GM18519 (cell line): Measurements from ENCODE around the gene CCDC188.

Source experiments
- ATAC-seq: cut with Tn5 transposase; IDR thresholded peaks from one replicate; pipeline ENCODE4 v1.9.1; 2021; ENCODE audit warnings: mild to moderate bottlenecking, moderate library complexity; ENCODE audit not compliant: unreplicated experiment, low FRiP score

The CCDC188 gene

DNA sequence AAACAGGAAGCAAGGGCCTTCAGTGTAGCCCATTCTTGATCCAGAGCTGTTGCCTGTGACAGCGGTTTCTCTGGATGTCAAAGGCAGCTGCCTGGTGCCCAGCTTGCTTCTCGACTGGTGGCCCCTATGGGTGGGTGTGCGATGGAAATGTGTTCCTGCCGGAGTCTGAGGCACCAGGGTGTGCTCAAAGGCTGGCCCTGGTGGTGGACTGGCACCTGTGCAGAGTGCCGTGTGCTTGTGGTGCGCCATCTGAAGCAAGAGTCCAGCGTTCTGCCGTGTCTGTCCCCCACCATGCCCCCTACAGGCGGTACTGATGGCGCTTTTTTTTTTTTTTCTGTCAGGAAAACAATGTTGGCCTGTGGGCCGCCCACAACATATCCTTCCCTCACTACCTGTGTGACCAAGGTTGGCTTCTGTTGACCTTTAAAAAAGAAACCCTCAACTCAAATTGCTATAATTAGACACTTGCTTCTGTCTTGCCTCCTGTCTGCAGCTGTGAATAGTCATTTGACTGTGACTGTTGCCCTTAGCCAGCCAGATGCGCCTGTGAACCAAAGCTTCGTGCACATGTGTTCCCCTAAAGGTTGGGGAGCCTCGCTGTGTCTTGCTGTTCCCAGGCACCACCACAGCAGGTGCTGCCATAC is 39.7 kb downstream of the CCDC188 start:
- no peak for ATAC-seq

DNA sequence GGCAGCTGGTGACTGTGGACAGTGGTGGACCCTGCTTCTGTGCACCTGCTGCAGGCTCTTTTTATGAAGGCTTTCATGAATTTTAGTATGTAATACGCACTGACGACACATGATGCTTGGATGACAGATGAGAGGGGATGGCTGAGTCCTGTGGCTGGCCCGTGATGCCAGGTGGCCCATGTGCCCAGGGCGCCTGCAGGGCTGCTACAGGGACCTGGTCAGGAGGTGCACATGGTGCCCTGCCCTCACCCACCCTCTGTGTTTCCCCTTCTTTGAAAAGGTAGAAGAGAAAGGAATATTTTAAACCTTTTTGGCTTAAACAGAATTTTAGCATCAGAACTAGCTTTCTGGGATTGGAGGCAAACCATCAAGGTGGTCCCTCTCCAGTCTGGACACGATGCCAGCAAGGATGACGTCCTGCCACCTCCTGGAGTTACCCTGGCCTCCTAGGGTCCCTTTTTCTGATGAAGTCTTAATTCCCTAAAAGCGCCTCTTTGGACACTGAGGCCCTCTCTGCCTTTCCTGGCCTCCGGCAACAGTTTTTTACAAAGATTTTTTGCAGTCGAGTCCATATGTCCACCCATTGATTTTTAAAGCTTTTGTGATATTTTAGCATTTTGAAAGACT is 40.4 kb downstream of the CCDC188 start:
- ATAC-seq, result no peak

DNA sequence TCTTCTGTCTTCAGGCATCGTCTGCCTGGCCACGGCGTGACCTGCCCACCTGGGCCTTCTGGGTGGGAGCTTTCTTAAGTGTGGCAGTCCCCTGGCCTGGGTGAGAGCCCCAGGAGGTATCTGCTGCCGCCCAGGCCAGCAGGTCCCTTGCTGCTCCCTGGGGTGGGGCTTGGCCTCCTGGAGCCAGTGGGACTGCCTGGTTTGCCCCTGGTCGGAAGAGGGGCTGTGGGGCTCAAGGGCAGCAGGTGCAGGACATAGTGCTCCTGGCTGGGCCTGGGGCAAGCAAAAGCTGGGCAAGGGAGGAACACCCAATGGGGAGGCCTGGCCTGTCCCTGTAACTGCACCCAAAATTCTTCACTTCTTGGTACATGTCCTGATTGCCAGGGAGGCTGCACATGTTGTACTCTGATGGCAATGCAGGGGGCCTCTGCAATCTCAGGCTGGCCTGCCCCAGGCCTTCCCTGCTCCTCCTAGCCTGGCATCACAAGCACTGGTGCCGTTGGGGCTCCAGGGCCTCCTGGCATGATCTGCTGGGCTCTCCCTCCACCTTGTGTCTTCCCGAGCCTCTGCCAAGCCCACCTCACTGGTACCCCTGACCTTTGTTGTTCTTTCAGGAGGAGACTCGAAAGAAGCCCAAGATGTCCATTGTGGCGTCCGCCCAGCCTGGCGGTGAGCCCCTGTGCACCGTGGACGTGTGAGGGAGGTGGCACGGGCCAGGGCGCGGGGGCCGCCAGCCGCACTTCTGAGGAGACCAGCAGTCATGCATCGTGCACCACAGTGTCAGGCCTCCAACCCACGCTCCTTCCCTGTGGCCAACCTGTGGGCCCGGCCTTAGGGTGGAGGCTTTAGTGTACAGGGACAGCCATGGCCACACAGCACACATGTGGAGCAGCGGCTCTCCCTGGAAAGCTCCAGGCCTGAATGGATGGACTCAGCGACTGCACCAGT is 41.2 kb downstream of the CCDC188 start:
- ATAC-seq, result no peak

DNA sequence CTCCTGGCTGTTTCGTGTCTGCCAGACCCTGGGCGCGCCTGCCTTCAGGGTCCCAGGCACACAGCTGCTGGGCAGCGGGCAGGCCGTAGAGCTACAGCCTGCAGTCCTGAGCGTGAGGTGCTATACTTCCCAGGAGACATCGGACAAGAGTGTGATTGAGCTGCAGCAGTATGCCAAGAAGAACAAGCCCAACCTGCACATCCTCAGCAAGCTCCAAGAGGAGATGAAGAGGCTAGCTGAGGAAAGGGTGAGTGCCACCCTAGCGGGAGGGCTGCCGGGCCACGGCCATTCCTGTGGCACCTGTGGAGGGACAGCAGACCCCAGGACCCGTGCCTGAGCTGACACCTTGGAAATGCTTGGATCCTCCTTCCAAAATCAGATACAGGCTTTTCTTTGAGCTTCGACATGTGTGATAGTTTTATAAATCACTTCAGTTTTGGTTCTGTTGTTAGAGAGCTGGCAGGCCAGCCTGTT is 42.1 kb downstream of the CCDC188 start:
- no peak for ATAC-seq

DNA sequence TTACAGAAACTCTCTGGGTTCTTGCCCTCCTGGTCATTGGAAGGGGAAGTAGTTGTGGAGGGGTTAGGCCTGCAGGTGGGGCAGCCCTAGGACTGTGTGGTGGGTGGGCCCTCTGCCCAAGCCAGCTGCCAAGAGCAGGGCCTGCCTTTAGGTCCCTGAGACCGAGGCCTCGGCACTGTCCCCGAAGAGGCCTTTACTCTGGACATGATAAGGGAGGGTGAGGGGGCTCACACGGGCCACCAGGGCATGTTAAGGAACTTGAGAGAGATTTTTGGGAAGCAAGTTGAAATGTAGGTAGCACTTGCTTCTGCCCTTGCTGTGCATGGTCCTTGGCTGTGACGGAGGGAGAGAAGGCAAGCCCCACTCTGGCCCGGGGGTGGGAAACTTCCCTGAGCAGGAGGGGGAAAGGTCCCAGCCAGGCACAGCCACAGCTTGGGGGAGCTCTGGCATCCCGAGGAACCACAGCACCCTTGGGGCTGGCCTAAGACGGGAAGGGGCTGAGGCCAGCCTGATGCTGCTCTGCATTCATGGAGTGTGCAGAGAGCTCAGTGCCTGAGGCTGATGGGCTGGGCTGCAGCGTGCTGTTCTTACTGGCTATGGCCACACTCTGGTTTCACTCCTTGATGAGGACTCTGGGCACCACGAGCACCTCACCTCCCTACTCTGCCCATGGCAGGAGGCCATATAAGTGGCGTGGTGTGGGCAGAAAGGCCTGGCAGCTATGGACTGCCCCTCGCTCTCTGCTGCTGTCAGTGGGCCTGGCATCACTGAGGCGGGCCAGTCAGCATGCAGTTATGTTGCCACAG is 42.7 kb downstream of the CCDC188 start:
- no peak for ATAC-seq

DNA sequence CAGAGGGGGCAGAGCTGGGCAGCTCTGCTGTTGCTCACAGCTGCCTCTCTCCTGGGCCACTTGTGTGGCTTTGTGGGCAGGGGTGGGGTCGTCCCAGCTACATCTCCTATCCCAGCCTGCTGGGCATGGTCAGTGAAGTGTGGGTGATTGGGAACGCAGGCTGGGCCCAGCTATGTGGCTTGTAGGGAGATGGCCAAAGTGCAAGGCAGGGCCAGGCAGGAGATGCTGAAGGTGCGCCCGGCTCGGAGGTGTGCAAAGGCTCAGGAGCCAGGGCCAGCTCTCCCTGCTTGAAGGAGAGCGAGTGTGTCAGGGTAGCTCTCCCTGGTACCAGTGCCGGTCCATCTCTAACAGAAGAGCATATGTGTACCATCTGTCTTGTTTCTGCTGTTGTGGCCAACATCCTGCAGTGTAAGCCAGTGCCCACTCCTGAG is 43.4 kb downstream of the CCDC188 start:
- no peak for ATAC-seq

DNA sequence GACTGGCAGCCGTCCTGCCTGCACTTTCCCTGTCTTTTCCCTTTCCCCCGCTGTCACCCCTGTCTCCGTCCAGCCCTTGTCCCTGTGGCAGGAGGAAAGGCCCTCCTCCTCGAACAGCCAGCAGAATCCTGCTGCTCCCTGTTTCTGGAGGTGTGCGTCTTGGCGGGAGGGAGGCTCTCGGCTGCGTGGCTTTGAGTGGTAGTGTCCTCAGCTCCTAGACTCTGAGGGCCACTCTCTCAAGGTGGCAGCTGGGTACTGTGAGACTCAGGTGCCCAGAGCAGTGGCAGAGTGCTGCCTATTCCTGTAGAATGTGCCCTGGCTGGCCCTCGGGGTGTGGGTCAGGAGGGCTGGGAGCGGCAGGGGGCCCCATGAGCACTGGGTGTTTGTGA is 44.0 kb downstream of the CCDC188 start:
- no peak for ATAC-seq

DNA sequence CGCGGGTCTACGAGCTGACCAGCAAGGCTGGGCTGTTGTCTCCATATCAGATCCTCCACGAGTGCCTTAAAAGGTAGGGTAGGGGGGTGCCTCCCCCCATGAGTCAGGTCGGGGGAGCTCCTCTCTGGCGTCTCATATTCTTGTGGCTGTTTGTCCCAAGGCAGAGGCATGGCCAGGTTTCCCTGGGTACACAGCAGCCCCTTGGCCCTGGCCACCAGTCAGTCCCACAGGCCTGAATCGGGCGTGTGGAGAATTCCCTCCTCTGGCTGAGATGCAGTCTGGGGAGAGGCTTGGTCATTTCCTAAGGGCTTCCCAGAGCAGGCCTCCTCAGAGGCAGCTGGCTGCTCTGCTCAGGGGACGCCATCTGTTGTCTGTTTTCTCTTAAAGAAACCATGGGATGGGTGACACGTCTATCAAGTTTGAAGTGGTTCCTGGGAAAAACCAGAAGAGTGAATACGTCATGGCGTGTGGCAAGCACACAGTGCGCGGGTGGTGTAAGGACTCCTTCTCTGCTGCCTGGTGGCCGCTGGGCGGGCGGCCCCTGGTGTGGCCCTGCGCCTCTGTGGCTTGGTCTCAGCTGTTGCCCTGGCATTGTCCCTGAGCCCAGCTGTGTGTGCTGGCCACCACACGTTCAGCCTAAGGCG is 44.5 kb downstream of the CCDC188 start:
- ATAC-seq, result no peak

DNA sequence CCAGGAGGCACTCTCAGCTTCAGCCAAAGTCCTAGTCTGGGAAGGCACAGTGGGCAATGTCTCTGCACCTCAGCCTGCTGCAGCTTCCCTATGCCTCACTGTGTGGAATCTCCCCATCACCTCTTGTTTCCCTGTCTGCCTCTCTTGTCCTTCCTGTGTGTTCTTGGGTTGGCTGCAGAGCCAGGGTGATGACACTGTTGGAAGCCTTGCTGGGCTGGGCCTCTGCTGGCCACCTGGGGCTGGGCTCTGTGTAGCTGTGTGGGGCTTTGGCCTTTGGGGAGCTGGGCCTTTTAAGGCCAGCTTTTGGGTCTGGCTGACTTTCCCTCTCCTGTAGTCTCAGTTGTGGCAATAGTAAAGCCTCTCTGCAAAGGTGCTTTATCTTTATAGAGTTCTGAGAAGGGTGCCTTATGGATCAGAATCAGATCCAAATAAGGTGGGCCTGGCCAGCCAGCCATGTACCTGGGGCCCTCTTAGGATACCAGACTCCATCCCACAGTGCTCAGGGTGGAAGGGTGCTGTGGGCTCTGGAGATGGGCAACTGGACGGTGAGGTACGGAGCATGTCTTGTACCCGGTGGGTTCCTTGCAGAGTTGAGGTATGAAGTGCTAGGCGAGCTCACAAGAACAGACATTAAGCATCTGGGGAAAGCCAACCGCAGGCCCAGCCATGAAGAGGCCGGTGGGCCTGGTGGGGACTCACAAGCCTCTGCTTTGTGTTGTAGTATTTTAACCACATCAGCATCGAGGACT is 45.2 kb downstream of the CCDC188 start:
- ATAC-seq, result no peak

DNA sequence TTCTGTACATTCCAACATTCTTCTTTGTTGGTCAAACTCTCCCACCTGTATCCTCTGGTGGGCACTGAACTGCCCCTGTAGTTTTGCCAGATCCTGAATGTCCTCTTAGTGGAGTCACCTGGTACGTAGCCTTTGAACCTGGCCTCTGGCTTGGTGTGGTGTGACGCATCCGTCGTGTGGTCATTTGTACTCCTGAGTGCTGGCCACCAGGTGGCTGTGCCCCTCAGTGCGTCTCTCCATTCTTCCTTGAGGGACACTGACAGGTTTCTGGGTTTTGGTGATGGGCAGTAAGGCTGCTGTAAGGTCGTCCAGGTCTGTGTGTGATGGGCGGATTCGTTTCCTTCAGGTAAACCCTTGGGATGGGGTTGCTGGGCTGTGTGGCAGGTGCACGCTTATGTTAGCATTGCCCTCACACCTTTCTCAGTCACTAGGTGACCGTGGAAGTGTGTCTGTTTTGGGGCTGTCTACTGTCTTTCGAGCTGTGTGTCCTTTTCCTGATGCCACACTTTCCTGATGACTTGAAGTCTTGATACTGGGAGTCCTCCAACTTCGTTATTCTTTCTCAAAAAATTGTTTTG is 48.6 kb downstream of the CCDC188 start:
- no peak for ATAC-seq

DNA sequence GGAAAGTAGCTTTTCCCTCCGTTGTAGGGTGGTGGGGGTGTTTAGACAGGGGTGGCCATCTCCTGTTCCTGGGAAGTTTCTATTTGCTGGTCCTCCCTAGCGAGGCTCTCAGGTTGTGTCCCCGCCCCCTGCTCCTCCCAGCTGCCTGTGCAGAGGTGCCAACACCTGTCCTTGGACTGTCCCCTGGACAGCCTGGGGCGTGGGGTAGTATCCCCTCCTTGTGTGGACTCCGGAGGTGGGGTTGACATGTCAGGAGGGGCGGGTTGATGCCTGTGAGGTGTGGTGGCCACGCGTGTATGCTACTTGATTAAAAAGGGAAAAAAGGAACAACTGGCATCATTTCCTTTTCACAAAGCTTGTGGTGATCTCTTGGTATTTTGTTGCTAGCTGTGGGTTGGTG is 49.2 kb downstream of the CCDC188 start:
- no peak for ATAC-seq

DNA sequence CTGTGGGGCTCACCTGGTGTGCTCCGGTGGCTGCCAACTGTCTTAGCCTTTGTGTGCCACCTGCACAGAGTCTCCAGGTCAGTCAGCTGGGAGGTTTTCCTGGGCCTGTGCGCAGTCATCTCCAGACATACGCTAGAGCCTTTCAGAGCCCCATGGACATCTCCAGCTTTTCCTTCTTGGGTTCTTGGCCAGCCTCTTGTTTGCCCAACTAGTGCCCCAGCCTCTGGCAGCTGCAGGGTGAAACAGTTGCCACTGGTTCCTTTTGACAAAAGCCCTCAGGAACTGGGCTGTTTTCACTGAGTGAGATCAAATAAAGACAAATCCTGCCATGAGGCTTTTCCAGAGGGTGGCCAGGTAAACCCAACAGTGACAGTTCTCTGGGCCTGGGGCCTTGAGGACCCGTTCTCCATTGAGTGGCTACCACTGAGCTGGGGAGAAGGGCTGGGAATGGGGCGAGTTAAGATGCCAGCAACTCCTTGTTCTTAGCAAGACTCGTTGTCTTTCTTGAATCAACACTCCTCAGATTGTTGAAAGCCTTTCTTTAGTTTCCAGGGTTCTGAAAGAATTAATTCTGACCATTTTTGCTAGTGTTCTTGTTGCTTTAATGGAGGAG is 51.6 kb downstream of the CCDC188 start:
- ATAC-seq, result no peak
